ENCODE results near the gene FCRL2.
"Not testable (repeated sequence)": the region's sequence is repeated elsewhere in the genome, so short reads cannot be mapped to it uniquely, and the experiment has no call there.

The FCRL2 gene

DNA sequence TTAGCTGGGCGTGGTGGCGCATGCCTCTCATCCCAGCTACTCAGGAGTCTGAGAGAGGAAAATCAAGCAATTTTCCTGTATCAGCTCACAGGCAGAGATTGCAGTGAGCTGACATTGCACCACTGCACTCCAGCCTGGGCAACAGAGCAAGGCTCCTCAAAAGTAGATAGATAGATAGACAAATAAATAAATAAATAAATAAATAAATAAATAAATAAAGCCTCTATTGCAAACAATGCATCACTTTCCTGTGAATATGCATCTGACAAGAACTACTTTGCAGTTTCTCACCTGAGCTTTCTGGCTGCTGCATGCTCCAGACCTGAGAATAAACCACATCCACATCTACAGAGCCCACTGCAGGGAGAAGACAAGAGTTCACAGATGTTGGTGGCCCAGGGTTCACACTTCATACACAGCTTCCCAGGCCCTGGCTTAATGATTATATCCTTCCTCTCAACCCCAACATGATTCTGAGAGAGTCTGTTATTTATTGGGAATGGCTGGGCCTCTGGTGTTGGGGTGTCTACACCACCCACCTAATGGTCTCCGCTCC is 28.6 kb downstream of the FCRL2 start:
- DNase-seq, result no peak

DNA sequence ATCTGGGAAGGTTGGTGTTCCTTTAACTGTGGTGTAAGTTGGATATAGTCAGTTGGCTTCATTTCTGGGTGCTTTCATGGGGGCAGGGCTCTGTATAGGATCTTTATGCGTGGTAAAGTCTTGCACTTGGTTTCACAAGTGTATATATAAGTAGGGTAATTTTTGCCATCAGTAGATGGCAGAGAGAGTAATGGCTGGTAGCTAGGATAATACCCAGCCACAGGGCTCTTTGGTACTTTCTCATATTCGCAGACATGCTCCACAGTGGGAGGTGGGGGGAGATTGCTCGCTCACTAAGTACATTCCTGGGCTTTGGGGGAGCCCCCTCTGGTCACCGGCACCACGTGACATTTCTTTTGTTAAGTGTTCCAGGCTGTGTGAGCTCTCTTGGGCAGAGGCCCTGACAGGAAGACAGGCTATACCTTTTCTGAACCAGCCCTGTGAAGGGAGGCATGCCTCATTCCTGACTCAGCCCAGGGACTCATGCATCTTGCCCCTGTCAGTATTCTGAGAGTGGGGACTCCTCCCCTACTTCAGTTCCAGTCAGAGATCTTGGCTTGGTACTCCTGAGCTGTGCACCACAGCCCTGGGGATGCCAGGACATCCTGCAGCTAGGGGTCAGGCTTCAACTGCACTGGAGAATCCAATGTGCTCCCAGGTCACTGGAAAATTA is 37.6 kb downstream of the FCRL2 start:
- no peak for DNase-seq

DNA sequence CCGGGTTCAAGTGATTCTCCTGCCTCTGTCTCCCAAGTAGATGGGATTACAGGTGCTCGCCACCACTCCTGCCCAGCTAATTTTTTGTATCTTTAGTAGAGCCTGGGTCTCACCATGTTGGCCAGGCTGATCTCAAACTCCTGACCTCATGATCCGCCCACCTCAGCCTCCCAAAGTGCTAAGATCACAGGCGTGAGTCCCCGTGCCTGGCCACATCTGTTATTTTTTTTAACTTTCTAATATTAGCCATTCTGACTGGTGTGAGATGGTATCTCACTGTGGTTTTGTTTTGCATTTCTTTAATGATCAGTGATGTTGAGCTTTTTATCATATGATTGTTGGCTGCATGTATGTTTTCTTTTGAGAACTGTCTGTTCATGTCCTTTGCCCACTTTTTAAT is 40.9 kb downstream of the FCRL2 start:
- not testable (repeated sequence) for DNase-seq

DNA sequence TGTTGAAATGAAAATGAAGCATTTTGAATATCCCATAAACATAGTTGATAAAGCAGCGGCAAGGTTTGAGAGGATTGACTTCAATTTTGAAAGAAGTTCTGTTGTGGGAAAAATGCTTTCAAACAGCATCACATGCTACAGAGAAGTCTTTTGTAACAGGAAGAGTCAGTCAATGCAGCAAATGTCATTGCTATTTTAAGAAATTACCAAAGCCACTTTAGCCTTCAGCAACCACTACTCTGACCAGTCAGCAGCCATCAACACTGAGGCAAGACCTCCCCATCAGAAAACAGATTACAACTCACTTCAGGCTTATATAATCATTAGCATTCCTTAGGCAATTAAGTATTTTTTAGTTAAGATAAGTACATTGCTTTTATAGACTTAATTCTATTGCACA is 42.6 kb downstream of the FCRL2 start:
- DNase-seq, result no peak

DNA sequence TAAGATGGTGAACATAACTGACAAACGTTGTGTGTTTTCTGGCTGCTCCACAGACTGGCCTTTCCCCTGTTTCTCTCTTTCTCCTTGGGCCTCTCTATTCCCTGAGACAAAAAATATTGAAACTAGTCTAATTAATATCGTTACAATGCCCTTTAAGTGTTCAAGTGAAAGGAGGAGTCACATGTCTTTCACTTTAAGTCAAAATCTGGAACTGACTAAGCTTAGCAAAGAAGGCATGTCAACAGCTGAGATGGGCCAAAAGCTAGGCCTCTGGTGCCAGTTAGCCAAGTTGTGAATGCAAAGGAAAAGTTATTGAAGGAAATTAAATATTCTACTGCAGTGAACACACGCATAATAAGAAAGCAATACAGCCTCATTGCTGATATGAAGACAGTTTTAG is 44.2 kb downstream of the FCRL2 start:
- no peak for DNase-seq

DNA sequence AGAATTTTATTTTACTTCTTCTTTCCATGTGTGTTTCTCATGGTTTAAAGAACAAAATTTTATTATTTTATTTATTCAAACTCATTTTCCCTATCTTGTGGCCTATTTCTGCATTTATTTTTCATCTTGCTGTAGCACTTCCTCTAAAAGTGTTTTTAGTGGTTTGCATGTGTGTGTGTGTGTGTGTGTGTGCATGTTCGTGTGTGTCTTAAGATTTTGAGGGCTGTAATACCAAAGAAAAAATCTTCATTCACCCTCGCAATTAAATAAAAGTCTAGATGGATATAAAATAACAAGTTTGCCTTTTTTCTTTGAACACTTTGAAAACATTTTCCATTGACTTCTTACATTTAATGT is 51.7 kb downstream of the FCRL2 start:
- no peak for DNase-seq

DNA sequence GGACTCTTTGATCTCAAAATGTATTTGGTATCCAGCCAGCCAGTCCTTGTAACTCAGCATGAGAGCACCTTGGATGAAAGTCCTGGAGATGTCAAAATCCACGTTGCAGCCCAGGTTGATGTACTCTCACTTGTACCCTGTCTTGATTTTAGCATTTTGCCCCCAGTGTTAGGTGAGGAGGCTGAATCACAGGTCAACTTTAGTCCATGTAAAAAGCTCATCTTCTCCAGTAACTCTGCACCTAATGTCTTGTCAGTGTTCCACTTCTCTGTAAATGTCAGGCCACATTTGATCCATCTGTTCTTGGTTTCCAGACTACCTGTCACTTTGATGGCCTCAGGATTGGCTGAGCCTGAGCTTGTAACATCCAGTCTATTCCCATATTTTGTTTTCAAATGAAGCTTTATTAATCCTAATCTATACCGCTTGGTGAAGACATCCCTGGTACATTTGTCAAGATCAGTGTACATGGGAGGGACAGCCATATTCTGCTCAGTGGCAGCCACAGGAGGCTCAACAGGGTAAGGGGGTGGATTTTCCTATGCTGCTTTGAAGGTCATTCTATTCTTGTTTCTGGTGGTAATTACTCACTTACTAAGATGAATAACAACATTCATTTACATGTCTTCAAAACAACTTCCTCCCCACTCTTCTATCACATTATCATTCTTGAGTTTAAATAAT is 52.3 kb downstream of the FCRL2 start:
- DNase-seq, result no peak

DNA sequence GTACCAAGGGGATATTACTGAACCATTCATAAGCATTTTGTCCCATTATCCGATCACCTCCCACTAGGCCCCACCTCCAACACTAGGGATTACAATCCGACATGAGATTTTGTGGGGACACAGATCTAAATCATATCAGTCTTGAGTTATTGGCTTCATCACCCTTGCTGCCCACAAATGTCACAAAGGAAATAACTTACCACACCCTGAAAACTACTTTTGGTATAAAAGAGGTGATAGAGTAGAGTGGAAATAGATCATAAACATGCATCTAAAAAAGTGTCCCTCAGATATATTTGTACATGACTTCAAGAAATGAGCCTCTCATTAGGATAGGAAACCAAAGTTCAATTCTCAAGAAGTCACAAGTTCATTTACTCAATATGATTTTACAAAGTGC is 53.8 kb downstream of the FCRL2 start:
- DNase-seq, result no peak

DNA sequence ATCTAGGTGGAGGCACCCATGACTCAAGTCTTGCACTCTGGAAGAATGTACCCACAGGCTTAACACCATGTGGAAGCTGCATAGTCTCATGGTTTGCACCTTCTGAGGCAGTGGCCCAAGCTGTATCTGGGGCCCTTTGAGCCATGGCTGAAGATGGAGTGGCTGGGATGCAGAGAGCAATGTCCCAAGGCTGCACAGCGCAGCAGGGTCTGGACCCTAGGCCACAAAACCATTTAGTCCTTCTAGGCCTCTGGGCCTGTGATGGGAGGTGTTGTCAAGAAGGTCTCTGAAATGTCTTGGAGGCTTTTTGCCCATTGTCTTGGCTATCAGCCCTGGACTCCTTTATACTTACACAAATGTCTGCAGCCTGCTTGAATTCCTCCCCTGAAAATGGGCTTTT is 54.9 kb downstream of the FCRL2 start:
- DNase-seq, result no peak

DNA sequence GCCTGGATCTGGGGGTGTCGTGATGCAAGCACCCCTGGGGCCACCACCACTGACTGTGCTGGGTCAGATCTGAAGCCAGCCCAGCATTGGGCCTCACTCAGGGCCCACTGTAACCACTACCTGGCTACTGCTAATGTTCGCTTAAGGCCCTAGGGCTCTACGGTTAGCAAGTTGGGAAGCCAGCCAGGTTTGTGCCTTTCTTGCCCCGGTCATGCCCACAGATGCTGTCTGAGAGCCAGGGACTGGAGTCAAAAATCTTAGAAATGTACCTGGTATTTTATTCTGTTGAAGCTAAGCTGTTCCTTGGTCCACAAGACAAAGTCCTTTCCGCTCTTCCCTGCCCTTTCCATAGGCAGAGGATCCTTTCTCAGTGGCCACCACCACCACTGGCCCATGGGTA is 61.2 kb downstream of the FCRL2 start:
- DNase-seq, result no peak

DNA sequence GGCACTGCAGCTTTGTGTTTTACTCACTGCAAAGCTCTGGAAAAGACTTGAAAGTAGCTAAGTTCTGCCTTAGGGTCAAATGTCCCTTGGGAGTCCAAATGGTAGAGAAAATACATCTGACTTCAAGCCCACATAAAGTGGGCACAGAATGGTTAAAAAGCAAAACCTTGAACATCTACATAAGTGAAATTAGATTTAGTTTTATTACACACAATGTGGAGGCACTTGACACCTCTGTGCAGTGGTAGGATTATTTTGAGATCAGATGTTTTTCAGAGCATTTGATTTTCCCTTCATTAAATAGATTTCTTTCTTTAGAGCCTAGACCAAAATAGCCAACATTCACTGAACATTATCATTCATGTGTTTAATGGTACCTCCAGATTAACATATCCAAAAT is 65.1 kb downstream of the FCRL2 start:
- no peak for DNase-seq

DNA sequence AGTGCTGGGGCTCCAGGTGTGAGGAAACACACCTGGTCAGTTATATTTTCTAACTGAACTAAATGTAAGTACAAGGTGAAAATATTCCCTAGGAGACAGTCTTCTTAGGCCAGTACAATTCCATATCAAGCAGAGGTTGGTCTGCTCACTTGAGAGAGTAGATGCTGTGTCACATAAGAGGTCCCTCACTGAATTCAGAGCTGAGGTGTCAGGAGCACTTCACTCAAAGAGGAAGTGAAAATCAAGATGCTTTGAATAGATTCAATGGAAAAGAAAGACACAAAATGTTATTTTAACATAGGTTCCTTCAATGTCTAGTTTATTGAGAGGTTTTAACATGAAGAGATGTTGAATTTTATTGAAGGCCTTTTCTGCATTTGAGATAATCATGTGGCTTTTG is 72.1 kb downstream of the FCRL2 start:
- DNase-seq, result no peak

DNA sequence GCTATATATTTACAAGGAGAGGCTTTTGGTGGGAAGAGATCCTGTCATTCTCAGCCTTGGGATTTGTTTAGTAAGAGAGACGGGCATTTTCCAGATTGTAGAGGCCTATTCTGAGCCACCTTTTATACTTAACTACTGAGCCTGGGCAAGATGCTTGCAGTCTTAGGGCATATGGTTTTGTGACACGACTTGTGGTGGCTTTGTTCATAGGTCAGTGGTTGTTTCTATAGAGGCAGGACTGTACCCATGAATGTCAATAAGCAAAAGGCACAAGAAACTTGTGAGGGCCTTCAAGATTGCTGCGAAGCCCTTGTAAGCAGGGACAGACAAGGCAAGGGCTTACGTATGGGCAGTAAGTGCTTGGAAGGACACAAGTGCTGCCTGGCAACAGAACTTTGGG is 73.0 kb downstream of the FCRL2 start:
- DNase-seq, result no peak

DNA sequence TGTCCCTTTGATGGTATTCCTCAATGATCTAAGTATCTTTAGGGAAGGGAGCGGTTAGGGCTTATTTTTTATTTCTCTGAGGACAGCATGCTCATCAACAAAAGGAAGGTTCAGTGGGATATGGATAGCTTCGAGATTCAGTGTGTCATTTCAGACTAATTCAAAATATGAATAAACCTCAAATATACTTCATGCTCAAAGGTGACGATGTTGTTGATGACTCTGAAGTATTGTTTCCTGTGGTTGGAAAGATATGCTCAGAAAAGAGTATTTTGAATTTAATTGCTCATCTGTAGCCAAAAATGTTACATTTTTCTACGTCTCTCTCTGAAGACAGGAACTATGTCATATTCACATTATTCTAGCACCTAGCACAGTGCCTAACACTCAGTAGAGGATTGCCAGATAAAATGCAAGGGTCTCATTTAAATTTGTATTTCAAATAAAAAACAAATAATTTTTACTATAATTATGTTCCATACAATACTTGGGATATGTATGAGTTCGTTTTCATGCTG is 74.6 kb downstream of the FCRL2 start:
- no peak for DNase-seq

DNA sequence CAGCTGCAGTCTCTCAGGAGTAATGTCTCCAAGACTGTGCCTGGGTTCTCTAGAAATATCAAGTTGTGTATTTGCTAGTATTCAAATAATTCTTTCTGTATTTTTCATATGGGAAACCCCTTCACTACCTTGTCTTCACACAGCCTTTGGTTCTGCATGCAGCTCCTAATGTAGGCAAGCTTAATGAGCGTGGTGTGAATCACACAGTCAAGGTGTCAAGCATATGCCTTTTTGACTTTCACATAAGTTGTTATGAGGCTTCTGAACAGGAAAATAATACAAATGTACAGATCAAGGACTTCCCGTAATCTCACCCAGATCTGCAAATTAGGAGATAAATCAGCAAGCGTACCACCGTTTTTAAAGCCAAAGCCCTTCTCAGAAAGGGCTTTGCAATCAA is 76.2 kb downstream of the FCRL2 start, which contains the start of gene FCRL3:
TSS of gene FCRL3 (minus strand) at position 38 of the 400 bp plus-strand sequence. CDS start 280 bp downstream, outside the sequence.
- DNase-seq, result no peak

DNA sequence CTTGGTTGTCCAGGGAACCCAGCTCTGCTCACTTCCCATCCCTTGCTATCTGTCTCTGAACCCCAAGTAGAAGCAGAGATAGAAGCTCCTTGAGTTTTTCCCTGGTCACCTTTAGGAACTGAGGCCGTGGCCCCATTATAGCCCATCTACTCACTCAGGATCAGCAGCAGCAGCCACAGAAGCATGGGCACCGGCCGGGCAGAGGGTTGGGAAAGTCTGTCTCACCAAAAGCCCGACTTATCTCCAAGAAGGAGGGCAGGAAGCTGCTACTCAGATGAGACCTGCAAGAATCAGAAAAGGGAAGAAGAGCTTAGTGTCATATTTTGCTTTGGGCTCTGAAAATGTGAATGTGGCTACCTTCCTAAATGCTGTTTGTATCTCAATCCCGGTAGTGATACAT is 76.6 kb downstream of the FCRL2 start:
- no peak for DNase-seq

DNA sequence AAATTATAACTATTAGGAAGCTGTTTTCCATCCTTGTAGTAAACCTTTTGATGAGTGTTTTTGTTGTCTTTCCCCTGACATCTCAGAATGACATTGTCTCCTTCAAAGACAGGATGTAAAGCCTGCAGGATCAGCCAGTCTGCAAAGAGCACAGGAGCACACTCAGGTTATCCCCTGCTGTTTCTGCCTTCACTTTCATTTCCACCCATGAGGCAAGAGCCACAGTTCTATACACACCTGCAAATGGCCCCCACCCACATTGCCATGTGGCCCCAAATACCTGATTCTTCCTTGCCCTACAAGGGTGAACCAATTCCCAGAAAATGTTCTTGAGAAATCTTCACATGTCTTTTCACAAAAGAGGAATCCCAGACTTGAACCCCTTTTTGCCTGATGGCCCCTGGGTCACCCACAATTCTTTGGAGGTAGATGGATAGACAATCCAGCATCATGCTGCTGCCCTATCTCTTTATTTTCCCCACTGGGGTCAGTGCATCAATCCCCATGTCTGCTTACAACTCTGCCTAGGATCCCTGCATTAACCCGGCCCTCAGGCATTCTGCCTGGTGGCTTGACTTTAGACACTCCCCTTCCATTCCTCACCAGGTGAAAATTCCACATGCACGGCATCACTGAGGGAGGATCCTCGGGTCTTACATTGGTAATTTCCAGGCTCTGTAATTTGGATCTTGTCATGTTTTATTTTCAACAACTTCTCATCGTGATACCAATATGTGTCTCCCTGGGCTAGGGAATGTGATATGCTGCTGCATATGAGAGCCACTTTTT is 79.0 kb downstream of the FCRL2 start:
- DNase-seq, result no peak

DNA sequence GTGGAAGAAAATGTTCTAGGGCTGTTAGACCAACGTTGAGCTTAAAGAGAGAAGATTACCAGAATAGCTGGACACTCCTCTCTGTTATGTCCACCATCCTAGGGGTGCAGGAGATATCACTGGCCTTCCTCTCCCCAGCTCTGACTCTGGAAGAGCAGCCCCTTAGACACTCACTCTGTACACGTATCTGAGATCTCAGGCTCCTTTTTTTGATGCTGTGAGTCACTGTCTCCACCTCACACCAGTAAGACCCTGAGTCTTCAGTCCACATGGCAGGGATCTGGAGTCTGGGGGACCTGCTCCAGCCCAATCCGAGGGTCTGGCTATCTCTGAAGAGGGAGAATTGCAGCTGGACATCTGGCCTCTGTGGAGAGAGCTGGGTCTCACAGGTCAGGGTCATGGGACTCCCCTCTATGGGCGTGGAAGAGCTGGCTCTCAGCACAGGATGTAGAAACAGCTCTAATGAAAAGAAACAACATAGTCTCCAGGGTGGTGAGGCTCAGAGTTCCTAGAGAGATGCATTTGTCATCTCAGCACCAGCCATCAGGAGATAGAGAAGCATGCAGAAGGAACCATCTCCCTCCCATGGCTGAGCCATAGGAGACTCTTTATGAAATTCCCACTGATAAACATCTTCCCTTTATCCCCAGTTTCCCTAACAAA is 79.8 kb downstream of the FCRL2 start:
- no peak for DNase-seq
